DMS53 (cell line): Measurements from ENCODE around the gene KLC3.
A peak's percentile ranks its signal among the peaks of the same experiment; 100 is the strongest.

Experiments
- DNase-seq: peaks from one replicate; lab custom pipeline; 2025; lab: John Stamatoyannopoulos, UW

The KLC3 gene

GRCh38 chr19:45370410-45371204, 30.1 kb downstream of the KLC3 start, which contains the start of gene ERCC2:
ERCC2 (minus strand) TSS chr19:45370573; CDS start chr19:45370540, 33 bp downstream.
- DNase-seq, result peak; percentile 98

GRCh38 chr19:45376045-45376724, 35.6 kb downstream of the KLC3 start:
- DNase-seq, result peak; percentile 12

GRCh38 chr19:45380107-45380506, 39.6 kb downstream of the KLC3 start:
- no peak for DNase-seq

GRCh38 chr19:45382426-45382825, 41.9 kb downstream of the KLC3 start:
- DNase-seq, result no peak

- DNase-seq, result peak; percentile 26
Measured at GRCh38 chr19:45385392-45386221, 45.1 kb downstream of the KLC3 start.

- DNase-seq, result peak; percentile 58
Measured at GRCh38 chr19:45391346-45391745, 50.8 kb downstream of the KLC3 start.

GRCh38 chr19:45391871-45392665, 51.5 kb downstream of the KLC3 start:
- DNase-seq, result no peak

- no peak for DNase-seq
Measured at GRCh38 chr19:45395821-45396617, 55.5 kb downstream of the KLC3 start.

- DNase-seq, result no peak
Measured at GRCh38 chr19:45400192-45400591, 59.6 kb downstream of the KLC3 start.
